Kidney capillary endothelial cell (primary cell): ENCODE data around the gene CBFB.
A peak's percentile ranks its signal among the peaks of the same experiment; 100 is the strongest.
"Not testable (repeated sequence)": the region's sequence is repeated elsewhere in the genome, so short reads cannot be mapped to it uniquely, and the experiment has no call there.

Source experiments
- DNase-seq: peaks from one replicate; pipeline ENCODE4 v3.0.0-alpha.2; 2018; ENCODE audit warnings: low spot score

CBFB gene

DNA sequence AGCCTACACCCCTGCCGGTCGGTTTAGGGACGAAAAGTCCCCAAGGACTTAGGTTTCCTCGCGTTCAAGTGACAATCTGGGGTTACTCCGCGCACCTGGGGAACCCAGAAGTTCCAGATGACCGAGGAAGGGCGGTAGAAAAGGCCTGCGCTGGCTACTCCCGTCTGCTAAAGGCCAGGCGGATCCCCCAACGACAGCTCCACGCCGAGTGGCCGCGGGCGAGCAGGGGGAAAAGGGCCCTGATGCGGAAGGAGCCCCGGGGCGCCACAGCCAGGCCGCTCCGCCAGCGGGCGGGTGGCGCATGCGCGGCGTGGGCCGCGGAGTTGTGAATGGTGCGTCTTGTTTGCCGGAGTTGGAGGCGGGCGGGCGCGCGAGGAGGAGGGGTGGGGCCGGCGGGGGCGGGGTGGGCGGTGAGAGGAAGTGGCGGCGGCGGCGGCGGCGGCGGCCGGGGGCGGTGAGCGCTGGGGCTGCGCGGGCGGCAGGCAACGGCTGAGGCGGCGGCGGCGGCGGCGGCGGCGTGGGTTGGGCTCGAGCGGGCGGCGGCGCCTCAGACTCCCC is at the start of gene CBFB:
CBFB (plus strand) TSS at position 454 of the 558 bp plus-strand sequence. CDS start 259 bp downstream, outside the sequence.
- peak; percentile 83 for DNase-seq

DNA sequence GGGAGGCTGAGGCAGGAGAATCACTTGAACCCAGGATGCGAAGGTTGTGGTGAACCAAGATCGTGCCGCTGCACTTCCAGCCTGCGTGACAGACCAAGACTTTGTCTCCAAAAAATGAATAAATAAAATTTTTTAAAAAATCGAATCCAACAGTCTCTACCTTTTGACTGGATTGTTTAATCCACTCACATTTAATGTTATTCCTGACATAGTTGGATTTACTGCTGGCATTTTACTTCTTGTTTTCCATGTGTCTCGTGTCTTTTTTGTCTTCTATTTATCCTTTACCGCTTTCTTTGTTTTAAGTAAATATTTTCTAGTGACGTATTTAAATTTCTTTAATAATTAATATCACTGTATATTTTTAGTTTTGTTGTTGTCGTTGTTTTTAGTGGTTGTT is 45.9 kb upstream of the CBFB start:
- DNase-seq: no peak

DNA sequence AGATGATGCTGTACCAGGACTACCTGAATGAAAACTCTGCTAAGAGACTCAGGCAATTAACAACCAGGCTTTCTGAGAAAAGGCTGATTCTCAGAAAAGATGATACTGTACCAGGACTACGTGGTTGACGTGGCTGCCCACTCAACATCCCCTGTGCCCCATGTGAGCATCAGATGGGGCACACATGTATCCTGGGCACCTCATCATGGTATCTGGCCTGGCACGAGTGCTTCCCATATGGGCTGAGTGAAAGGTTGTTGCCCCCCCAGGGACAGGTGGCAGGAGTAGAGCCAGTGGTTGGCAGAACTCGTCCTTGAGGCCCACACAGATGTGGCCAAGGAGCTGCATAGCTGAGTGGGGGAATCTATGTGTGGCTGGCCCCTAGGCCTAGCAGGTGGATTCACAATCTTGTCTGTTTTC is 44.0 kb upstream of the CBFB start:
- DNase-seq: no peak

DNA sequence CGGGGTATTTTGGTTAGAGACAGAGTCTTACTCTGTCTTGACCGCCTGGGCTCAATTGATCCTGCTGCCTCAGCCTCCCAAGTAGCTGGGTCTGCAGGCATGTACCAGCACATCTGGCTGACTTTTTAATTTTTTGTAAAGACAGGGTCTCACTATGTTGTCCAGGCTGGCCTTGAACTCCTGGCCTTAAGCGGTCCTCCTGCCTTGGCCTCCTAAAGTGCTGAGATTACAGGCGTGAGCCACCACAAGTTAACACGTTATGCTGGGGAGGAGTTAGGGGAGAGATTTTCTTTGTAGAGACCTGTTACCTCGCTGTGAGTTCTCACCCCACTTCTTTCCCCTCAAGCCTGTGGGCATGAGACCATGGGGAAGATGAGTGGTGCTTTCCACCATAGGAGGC is 42.4 kb upstream of the CBFB start:
- DNase-seq: no peak

DNA sequence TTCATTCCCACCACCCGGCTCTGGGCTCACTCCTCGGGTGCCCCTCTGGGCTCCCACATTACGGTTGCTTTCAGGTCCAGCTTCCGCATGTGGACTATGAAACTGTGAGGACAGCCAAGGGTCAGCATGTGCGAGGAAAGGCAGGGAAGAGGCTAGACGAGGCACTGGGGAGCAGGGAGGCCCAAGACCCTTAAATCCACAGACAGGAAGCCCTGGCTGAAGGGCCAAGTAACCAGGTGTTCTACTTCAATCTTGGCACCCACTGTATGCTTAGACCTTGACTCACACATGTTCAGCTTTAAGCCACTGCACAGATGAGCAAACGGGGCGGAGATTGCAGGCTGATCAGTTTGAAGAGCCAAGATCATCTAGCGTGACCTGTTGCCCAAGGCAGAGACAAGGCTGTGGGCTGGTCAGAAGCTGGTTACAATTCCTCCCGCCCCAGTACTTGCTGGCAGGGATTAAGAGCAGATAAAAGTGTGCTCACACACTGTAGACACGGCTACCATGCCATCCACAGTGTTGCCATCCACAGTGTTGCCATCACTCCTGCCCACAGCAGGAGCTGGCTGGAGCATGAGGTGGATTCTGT is 40.7 kb upstream of the CBFB start, which contains the start of gene CES4A:
CES4A (plus strand) TSS at position 393 of the 592 bp plus-strand sequence; CDS start at position 577, 184 bp downstream.
- no peak for DNase-seq

DNA sequence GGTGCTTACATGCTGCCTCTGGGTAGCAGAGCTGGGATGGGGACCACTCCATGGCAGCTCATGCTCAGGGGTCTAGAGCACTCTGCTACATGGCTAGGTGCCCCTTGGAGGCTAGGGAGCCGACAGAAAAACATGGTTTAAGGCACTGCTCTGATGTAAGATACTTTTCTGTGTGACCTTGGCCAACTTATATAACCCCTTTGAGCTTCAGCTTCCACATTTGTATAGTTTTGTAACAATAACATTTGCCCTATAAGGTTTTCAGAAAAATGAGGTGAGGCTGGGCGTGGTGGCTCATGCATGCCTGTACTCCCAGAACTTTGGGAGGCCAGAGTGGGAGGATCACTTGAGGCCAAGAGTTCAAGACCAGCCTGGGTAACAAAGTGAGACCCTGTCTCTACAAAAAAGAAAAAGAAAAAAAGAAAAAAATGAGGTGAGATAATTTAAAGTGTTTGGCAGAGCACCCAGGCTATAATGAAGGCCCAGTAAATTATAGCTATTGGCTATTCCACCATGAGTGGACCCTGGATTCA is 37.3 kb upstream of the CBFB start:
- DNase-seq: no peak

DNA sequence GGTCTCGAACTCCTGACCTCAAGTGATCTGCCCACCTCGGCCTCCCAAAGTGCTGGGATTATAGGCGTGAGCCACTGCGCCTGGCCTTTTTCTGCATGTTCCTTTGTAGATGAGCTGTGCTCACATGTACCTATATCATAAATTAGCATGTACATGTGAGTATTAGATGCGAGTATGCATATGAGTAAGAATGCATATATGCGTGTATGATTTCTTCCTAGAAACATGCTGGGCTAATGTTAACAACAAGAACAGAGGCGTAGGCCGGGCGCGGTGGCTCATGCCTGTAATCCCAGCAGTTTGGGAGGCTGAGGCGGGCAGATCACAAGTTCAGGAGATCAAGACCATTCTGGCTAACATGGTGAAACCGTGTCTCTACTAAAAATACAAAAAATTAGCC is 35.4 kb upstream of the CBFB start:
- not testable (repeated sequence) for DNase-seq

DNA sequence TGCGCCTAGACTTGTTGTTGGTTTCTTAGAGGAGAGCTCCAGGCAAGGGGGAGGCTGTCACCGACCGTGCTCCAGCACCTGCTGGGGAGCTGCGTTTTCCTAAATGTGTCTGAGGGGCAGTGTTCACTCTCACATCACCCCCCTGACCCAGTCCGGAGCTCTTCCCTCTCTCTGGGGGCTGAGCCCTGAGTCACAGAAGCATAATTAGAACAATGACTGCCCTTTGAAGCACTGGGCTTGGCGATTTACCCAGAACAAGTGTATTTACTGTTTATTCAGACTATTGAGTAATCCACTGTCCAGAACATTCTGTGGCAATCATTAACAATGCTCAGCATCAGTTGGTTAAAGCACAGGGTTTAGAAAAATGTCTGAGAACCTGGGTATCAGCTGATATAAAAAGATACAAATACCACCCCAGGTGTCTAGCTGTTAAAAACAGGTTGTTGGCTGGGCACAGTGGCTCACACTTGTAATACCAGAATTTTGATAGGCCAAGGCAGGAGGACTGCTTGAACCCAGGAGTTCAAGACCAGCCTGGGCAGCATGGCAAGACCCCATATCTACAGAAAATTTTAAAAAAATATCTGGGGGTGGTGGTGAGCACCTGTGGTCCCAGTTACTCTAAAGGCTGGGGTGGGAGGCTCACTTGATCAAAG is 32.5 kb upstream of the CBFB start:
- DNase-seq: no peak

DNA sequence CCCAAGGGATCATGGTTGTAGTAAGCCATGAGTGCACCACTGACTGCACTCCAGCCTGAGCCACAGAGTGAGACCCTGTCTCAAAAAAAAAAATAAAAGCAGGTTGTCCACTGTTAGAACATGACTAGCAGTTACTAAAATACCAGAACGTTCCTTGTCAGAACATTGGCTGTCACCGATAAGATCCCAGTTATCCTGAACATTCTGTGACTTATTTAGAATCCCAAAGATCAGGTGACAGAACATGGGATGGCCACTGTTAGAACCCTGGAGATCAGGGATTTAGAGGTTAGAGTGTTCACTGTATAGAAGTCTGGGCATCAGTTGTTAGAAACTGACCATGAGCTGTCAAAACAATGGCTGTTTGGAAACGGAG is 32.0 kb upstream of the CBFB start:
- no peak for DNase-seq

DNA sequence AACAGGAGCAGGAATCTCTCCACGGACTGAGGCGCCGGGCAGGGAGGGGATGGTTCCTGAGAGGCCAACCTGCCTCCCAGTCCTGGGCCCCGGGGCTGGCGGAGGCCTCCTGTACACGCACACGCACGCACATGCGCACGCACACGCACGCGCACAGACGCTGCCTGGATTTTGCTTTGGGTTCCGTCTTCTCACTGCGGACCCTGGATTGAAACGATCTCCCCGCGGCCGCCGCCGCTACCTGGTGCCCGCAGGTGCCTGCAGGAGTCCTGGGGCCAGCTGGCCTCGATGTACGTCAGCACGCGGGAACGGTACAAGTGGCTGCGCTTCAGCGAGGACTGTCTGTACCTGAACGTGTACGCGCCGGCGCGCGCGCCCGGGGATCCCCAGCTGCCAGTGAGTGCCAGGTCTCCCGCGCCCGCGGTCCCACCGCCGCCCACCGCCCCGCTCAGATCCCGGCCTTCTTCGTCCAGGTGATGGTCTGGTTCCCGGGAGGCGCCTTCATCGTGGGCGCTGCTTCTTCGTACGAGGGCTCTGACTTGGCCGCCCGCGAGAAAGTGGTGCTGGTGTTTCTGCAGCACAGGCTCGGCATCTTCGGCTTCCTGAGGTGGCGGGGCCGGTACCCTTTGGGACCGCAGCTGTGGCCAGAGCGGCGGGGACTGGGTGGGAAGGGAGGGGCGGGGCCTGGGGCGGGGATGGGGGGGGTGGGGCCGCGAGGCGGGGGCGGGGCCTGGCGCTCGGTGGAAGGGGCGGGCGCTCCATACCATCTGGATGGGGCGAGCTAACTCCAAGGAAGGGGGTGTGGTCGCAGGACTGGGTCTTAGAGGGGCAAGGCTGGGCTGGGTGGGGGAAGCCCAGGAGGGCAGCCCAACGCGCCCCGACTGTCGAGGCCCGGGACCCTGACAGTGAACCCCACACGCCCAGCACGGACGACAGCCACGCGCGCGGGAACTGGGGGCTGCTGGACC is 28.3 kb upstream of the CBFB start:
- no peak for DNase-seq

DNA sequence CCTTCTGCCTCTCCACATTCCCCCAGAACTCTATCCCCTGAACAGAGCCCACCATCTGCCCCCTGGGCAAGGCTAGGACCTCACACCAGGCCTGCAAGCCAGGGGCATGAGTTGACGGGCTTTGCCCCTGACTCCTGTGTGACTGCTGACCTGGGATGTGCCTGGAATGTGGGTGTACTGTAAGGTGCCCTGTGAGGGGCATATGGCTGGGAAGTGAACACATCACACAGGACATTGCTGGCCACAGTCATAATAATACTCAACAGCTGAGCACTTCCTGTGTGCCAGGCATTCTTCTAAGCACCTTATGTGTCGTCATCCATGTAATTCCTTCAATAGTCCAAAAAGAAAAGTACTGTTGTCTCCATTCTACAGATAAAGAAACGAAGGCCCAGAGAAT is 27.2 kb upstream of the CBFB start:
- DNase-seq: peak; percentile 69

DNA sequence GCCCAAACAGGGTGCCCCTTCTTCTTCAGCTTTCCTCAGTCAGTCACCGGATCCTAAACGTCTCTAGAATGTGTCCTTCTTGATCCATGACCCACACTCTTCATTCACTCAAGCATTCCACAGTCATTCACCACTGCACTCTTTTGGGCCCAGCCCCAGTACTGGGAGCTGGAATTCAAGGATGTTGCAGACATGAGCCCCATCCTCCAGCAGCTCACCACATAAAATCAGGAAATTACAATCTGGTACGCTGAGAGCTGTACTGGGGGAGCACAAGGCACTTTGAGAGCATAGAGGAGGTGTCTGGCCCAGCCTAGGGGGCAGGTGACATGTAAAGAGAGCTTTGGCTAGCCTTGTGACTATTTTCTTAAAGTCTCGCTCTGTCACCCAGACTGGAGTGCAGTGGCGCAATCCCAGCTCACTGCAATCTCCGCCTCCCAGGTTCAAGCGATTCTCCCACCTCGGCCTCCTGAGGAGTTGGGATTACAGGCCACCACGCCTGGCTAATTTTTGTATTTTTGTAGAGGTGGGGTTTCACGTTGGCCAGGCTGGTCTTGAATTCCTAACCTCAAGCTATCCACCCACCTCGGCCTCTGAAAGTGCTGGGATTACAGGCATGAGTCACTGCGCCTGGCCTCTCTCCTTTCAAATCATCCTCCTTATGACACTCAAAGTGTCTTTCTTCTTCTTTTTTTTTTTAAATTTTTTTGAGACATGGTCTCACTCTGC is 21.9 kb upstream of the CBFB start:
- DNase-seq: no peak

DNA sequence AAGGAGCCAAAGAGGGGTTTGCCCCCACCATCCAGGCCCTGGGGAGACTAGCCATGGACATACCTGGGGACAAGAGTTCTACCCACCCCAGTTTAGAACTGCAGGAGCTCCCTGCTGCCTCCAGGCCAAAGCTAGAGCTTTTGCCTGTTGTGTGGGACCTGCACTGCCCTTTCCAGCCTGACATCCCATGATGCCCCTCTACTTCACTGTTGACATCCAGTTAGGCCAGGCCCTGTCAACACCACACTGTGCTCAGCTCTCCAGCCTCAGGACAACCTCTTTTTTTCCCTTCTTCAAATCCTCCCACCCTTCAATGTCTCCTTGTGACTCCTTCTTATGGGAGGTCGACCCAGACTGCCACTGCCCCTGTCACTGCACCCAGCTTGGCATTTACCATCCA is 19.8 kb upstream of the CBFB start:
- no peak for DNase-seq

DNA sequence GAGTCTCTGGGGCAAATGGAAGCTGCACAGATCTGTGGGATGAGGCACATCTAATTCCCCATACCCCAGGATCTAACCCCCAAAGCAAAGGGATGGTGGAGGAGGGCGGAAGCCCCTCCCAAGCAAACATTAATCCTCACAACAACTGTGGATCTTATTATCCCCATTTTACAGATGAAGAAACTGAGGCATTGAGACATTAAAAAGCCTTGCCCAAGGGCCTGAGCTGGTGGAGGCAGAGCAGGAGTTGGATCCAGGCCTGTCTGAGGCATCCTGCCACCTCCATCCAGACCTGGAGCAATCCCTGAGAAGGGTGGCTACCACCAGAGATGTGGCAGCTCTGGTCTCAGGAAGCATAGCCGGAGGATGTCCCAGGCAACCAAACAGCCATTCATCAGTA is 17.7 kb upstream of the CBFB start:
- no peak for DNase-seq

DNA sequence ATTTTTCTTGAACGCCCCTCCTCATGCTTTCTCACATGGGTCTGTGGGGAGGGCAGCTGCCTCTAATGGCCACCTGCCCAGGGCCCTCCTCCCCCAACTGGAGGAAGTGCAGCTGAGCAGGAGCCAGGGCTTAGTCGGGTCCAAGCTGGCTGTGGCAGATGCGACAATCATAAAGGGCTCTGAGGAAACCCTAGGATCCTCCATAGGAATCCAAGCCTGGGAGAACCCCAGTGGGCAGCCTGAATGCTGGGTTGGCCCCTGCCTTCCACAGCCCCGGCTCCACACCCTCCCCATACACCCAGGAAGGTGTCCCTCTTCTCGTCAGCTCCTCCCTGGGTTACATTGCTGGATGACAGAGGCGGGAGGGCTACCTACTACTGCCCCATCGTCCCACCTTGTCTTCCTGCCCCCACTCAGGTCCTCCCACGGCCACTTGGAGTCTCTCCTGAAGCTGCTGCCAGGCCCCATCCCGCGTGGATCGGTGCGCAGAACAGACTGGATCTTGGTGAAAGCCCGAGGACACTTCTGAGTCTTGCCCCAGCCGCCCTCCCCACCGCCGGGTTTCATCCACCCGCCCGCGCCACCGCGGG is 15.6 kb upstream of the CBFB start:
- no peak for DNase-seq

DNA sequence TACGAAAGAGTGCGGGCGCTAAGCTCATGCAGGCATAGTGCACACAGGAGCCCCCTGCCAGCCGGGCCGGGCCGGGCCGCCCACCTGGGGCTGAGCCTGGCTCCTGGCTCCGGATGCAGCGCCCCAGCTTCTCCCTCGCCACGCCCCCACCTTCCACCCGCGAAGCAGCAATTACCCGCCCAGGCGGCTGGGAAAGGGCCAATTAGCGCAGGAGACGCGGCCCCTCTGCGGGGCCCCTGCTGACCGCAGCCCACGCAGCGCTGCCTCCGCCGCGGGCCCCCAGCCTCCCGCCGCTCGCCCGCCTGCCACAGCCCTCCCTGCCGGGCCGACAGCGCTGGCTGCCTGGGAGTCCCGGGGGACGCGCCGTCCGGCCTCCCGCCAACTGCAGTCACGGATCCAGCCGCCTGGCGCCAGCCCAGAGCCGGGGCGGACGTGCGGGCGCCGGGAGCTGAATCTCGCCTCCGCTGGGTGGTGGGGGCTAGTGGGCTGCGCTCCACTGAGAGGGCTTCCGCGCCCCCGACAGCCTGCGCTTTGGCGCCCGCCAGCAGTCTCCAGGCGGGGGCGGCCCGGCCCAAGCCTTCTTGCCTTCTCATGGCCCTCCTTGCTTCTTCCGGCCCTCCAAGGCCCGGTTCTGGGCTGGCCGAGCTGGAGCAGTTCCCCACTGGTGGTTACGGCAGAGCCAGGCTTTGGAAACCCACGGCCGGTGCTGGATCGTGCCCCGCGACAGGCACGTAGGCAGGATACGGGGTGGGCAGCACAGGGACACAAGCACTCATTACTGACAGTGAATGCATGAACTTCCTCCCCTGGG is 14.9 kb upstream of the CBFB start:
- peak; percentile 83 for DNase-seq

DNA sequence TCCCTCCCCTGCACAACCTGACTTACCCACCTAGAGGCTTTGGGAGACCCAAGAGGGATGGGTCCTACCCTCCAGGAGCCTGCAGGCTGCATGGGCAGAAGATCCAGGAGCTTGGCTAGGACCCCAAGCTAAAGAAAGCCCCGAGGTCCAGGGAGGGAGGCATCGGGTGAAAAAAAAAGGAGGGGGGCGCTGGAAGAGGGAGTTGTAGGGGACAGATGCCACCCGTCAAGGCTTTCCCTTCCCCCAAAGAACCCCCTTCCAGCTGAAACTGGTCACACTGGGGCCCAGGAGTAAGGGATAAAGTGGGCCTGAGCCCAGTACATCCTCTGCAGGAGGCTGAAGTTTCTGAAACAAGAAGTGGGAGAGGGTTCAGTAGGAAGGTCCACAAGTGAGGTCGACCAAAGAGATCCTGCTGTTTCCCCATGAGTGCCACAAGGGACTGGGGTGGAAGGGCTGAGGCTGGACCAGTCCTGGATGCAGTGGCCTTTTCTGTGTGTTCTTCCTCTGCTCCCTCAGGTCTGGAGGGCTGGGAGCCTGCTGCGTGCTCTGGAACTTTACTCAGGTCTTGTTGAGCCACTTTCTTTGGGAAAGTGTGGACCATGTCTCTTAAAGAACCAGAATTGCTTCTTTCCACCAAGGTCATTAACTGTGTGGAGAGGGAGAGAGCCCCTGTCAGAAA is 14.2 kb upstream of the CBFB start:
- DNase-seq: no peak

DNA sequence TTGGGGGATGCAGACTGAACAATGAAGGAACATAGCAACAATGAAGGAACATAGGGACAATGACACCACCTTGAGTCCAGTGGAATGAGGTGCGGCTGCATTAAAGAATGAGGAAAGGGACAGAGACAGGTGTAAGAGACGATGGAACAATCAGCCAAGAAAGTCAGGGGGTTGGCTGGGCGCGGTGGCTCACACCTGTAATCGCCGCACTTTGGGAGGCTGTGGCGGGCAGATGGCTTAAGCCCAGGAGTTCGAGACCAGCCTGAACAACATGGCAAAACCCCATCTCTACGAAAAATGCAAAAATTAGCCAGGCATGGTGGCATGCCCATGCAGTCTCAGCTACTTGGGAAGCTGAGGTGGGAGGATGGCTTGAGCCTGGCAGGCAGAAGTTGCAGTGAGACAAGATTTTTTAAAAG is 13.6 kb upstream of the CBFB start:
- DNase-seq: no peak

DNA sequence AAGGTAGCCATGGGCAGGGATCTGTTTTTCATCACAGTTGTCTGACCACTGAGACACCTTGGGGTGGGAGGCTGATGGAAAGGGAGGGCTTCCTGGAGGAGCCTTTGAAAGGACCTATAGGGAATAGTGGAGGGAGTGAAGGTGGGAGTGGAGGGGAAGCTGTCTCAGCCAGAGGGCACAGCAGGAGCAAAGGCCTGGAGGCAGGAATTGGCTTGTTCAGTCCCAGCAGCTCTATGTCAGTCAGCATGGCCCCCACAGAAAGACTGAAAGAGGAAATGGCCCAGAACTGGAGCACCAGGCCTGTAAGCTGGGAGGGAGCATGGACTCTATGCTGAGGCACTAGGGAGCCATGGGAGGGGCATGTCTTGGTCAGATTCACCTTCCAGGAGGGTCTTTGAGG is 12.8 kb upstream of the CBFB start:
- DNase-seq: no peak
